ENCODE measurements around the gene SLF1.

- TF ChIP-seq EP300 (IDR thresholded peaks at IDR 0.05), result no peak
- TF ChIP-seq, protein P1, sequence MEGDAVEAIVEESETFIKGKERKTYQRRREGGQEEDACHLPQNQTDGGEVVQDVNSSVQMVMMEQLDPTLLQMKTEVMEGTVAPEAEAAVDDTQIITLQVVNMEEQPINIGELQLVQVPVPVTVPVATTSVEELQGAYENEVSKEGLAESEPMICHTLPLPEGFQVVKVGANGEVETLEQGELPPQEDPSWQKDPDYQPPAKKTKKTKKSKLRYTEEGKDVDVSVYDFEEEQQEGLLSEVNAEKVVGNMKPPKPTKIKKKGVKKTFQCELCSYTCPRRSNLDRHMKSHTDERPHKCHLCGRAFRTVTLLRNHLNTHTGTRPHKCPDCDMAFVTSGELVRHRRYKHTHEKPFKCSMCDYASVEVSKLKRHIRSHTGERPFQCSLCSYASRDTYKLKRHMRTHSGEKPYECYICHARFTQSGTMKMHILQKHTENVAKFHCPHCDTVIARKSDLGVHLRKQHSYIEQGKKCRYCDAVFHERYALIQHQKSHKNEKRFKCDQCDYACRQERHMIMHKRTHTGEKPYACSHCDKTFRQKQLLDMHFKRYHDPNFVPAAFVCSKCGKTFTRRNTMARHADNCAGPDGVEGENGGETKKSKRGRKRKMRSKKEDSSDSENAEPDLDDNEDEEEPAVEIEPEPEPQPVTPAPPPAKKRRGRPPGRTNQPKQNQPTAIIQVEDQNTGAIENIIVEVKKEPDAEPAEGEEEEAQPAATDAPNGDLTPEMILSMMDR (IDR thresholded peaks at IDR 0.05), result no peak
Observed at GRCh38 chr5:94674490-94675382, 56.3 kb downstream of the SLF1 start.

Measured in esophagus muscularis mucosa (tissue), 3 donors.